ENCODE results near the gene KRTAP22-1. TPM values are rescaled to one million over a fixed set of nuclear protein-coding genes. Genes with fewer than 3 reads are reported as not detected.

The KRTAP22-1 gene
- total RNA-seq, 1 experiment from 2014 or later = not detected

GRCh38 chr21:30620080-30620479, 19.2 kb downstream of the KRTAP22-1 start:
- DNase-seq (ENCODE audit: low spot score) = no peak
- in situ Hi-C loops (cut with HindIII; ENCODE audit: low sequenced_read_pairs) = no loop called here

- DNase-seq (ENCODE audit: low spot score) = no peak
- in situ Hi-C loops (cut with HindIII; ENCODE audit: low sequenced_read_pairs) = no loop called here
These were observed 19.6 kb downstream of the KRTAP22-1 start, which contains the start of gene KRTAP20-4 for GRCh38 chr21:30620522-30620921. Gene KRTAP20-4 (plus strand): TSS chr21:30620627.

GRCh38 chr21:30623362-30623761, 22.5 kb downstream of the KRTAP22-1 start:
- in situ Hi-C loops (cut with HindIII; ENCODE audit: low sequenced_read_pairs) = no loop called here
- no peak for DNase-seq (ENCODE audit: low spot score)

- in situ Hi-C loops (cut with HindIII; ENCODE audit: low sequenced_read_pairs) = no loop called here
These were observed 24.7 kb downstream of the KRTAP22-1 start for GRCh38 chr21:30625449-30626165.

GRCh38 chr21:30628109-30628508, 27.2 kb downstream of the KRTAP22-1 start:
- in situ Hi-C loops (cut with HindIII; ENCODE audit: low sequenced_read_pairs) = no loop called here
- no peak for DNase-seq (ENCODE audit: low spot score)

More at GRCh38 chr21:30625449-30626165, 24.7 kb downstream of the KRTAP22-1 start:
- no peak for DNase-seq (ENCODE audit: low spot score)

- DNase-seq (ENCODE audit: low spot score) = no peak
- in situ Hi-C loops (cut with HindIII; ENCODE audit: low sequenced_read_pairs) = no loop called here
These were observed 28.3 kb downstream of the KRTAP22-1 start for GRCh38 chr21:30629200-30629599.

GRCh38 chr21:30634906-30635305, 34.0 kb downstream of the KRTAP22-1 start, which contains the start of gene KRTAP20-2:
Gene KRTAP20-2 (plus strand): TSS chr21:30635206. CDS start chr21:30635264, 58 bp downstream.
- DNase-seq (ENCODE audit: low spot score) = no peak
- in situ Hi-C loops (cut with HindIII; ENCODE audit: low sequenced_read_pairs) = no loop called here

- in situ Hi-C loops (cut with HindIII; ENCODE audit: low sequenced_read_pairs) = no loop called here
- no peak for DNase-seq (ENCODE audit: low spot score)
These were observed 37.8 kb downstream of the KRTAP22-1 start for GRCh38 chr21:30638686-30639085.

GRCh38 chr21:30642564-30642963, 41.7 kb downstream of the KRTAP22-1 start, which contains the start of gene KRTAP20-3:
Gene KRTAP20-3 (plus strand): TSS chr21:30642864.
- in situ Hi-C loops (cut with HindIII; ENCODE audit: low sequenced_read_pairs) = no loop called here
- no peak for DNase-seq (ENCODE audit: low spot score)

- no peak for DNase-seq (ENCODE audit: low spot score)
These were observed 46.1 kb downstream of the KRTAP22-1 start for GRCh38 chr21:30646904-30647414.

More at GRCh38 chr21:30646904-30647414, 46.1 kb downstream of the KRTAP22-1 start:
- in situ Hi-C loops (cut with HindIII; ENCODE audit: low sequenced_read_pairs) = no loop called here

Other genes starting within 250 kb of the KRTAP22-1 start
- not detected in 2 replicates for gene KRTAP13-2, start 228.8 kb upstream of the KRTAP22-1 start, total RNA-seq (2014; rRNA removed; shearing (Covaris generic))
- not detected in 2 replicates for gene KRTAP13-1, start 205.1 kb upstream of the KRTAP22-1 start, total RNA-seq (2014; rRNA removed; shearing (Covaris generic))
- gene KRTAP13-3, start 175.2 kb upstream of the KRTAP22-1 start, total RNA-seq (2014; rRNA removed; shearing (Covaris generic)) = not detected in 2 replicates
- not detected in 2 replicates for gene KRTAP13-4, start 170.9 kb upstream of the KRTAP22-1 start, total RNA-seq (2014; rRNA removed; shearing (Covaris generic))
- not detected in 2 replicates for gene KRTAP15-1, start 160.8 kb upstream of the KRTAP22-1 start, total RNA-seq (2014; rRNA removed; shearing (Covaris generic))
- not detected in 2 replicates for gene KRTAP19-1, start 120.7 kb upstream of the KRTAP22-1 start, total RNA-seq (2014; rRNA removed; shearing (Covaris generic))
- not detected in 2 replicates for gene KRTAP19-2, start 113.7 kb upstream of the KRTAP22-1 start, total RNA-seq (2014; rRNA removed; shearing (Covaris generic))
- gene KRTAP19-3, start 109.1 kb upstream of the KRTAP22-1 start, total RNA-seq (2014; rRNA removed; shearing (Covaris generic)) = not detected in 2 replicates
- gene KRTAP19-4, start 103.9 kb upstream of the KRTAP22-1 start, total RNA-seq (2014; rRNA removed; shearing (Covaris generic)) = not detected in 2 replicates
- not detected in 2 replicates for gene KRTAP19-5, start 98.9 kb upstream of the KRTAP22-1 start, total RNA-seq (2014; rRNA removed; shearing (Covaris generic))
- not detected in 2 replicates for gene KRTAP19-6, start 59.2 kb upstream of the KRTAP22-1 start, total RNA-seq (2014; rRNA removed; shearing (Covaris generic))
- not detected in 2 replicates for gene KRTAP19-7, start 39.8 kb upstream of the KRTAP22-1 start, total RNA-seq (2014; rRNA removed; shearing (Covaris generic))
- not detected in 2 replicates for gene KRTAP22-2, start 10.7 kb upstream of the KRTAP22-1 start, total RNA-seq (2014; rRNA removed; shearing (Covaris generic))
- gene KRTAP6-3, start 8.6 kb upstream of the KRTAP22-1 start, total RNA-seq (2014; rRNA removed; shearing (Covaris generic)) = not detected in 2 replicates
- gene KRTAP6-2, start 2.2 kb upstream of the KRTAP22-1 start, total RNA-seq (2014; rRNA removed; shearing (Covaris generic)) = not detected in 2 replicates
- not detected in 2 replicates for gene KRTAP6-1, start 12.8 kb downstream of the KRTAP22-1 start, total RNA-seq (2014; rRNA removed; shearing (Covaris generic))
- not detected in 2 replicates for gene KRTAP20-1, start 15.3 kb downstream of the KRTAP22-1 start, total RNA-seq (2014; rRNA removed; shearing (Covaris generic))
- gene KRTAP20-4, start 19.5 kb downstream of the KRTAP22-1 start, total RNA-seq (2014; rRNA removed; shearing (Covaris generic)) = not detected in 2 replicates
- gene KRTAP20-2, start 34.1 kb downstream of the KRTAP22-1 start, total RNA-seq (2014; rRNA removed; shearing (Covaris generic)) = not detected in 2 replicates
- not detected in 2 replicates for gene KRTAP20-3, start 41.8 kb downstream of the KRTAP22-1 start, total RNA-seq (2014; rRNA removed; shearing (Covaris generic))
- gene KRTAP21-3, start 117.7 kb downstream of the KRTAP22-1 start, total RNA-seq (2014; rRNA removed; shearing (Covaris generic)) = not detected in 2 replicates
- gene KRTAP21-2, start 146.2 kb downstream of the KRTAP22-1 start, total RNA-seq (2014; rRNA removed; shearing (Covaris generic)) = not detected in 2 replicates
- not detected in 2 replicates for gene KRTAP21-1, start 154.3 kb downstream of the KRTAP22-1 start, total RNA-seq (2014; rRNA removed; shearing (Covaris generic))
- not detected in 2 replicates for gene KRTAP8-1, start 212.2 kb downstream of the KRTAP22-1 start, total RNA-seq (2014; rRNA removed; shearing (Covaris generic))
- gene KRTAP7-1, start 228.7 kb downstream of the KRTAP22-1 start, total RNA-seq (2014; rRNA removed; shearing (Covaris generic)) = not detected in 2 replicates

Data from G401 (cell line).